DMS53 treated with DMSO at 0.1 percent for 48 hours (cell line): ENCODE measurements around the gene RESP18.

Source experiments
- DNase-seq: peaks from one replicate; lab custom pipeline; 2025; ENCODE audit not compliant: unreplicated experiment; lab: John Stamatoyannopoulos, UW

Gene RESP18

DNA sequence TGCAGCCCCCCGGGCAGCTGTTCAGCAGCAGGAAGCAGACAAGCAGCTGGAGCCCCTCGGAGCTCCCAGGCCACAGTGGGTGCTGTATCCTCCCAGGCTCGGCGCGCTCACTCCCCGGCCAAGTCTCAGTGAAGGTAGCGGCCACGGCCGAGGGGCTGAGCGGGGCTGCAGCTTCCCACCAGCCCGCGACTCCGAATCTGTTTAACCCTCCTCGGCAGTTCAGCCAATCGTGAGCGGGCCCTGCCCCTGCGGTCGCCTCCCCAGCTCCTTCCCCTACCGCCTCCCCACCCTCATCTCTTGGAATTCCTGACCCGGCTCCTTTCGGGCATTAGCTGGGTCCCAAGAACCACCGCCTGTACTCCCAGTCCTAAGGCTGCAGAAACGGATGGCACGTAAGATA lies at the start of gene RESP18:
Gene RESP18 (minus strand): TSS at position 203 of the 400 bp plus-strand sequence.
- no peak for DNase-seq

DNA sequence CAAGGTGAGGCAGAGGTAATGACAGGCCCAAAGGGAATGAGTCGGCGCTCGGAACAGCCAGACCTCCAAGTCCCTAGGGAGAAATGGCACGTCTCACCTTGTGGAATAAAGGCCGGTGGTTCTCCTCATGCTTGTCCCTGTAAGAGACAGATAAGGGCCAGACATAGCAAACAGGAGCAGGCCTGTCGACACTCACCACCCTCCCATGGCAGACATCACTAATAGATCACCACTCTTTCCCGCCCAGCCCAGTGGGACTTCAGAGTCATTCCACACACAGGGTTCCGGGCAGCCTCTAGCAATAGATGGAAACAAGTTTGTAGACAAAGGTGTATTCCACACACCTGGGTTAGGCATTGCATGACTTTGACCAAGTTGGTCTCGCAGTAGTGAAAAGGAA lies 48.9 kb upstream of the RESP18 start:
- no peak for DNase-seq

GRCh38 chr2:219380926-219381325 lies 48.4 kb upstream of the RESP18 start:
- DNase-seq: no peak

DNA sequence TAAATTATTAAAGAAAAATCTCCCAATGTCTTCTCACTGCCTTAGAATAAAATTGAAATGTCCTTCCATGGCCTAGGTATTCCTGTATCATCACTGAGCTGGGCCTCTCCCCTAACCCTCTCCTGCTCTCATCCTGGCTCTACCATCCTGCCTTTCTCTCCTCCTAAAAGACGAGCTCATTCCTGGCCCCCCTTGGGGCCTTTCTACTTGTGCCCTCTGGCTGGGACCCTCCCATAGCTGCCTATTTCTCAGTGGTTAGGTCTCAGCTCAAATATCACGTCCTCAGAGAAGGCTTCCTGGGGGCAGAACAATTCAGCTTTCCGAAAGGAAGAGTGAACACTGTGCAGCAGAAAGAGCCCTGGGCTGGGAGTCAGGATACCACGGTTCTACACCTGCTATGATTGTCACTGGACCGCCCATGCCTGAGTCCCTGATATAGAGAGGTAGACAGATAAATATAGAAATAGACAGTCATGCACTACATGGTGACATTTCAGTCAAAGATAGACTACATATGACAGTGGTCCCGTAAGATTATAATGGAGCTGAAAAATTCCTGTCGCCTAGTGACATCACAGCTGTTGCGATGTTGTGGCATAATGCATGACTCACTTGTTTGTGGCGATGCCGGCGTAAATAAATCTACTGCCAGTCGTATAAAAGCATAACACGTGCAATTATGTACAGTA lies 45.8 kb upstream of the RESP18 start:
- no peak for DNase-seq

- peak; percentile 19 for DNase-seq
Observed at GRCh38 chr2:219369447-219369861, 36.9 kb upstream of the RESP18 start.

DNA sequence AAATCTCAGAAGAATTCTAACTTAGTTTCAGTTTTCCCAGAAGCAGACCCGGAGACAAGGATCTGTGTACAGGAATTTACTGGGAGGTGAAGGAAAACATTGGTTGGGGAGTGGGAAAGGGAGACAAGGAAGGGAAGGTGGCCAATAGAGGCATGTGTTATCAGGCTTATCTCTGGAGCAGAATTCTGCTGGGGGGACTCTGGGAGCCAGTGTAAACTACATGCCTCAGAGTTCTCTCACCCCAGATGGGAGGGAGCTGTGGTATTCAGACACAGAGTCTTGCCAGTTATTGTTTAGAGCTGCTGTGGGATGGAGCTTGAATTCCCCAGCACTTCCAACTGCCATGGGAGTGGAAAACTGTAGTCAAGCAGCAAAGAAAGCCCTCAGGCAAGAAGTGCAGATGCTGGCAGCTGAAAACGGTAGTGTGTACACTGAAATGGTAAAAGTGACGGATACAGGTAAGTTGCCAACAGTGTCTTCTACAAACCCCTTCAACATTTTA lies 36.2 kb upstream of the RESP18 start:
- no peak for DNase-seq

- peak; percentile 19 for DNase-seq
Observed at GRCh38 chr2:219362524-219363164, 30.1 kb upstream of the RESP18 start.

GRCh38 chr2:219362072-219362471 lies 29.5 kb upstream of the RESP18 start:
- no peak for DNase-seq

GRCh38 chr2:219358170-219359075 lies 25.9 kb upstream of the RESP18 start:
- DNase-seq: no peak

- DNase-seq: no peak
Observed at GRCh38 chr2:219356834-219357233, 24.3 kb upstream of the RESP18 start.

DNA sequence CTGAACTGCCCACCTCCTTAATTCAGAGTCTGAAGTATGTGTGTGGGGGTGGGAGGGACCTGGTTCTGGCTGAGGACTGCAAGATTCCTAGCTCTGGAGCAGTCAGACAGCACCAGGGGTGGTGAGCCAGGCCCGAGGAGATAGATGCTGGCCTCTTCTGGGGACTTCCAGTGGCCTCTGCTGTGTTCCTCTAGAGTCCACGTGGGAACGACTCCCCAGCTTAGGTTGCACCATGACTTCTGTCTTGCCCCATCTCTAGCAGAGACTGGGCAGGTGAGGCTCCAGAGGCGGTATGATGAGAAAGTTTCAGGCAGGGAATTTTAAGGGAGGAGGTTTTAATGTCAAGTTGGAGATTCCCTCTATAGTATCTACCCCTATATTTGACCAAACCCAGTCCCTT lies 22.0 kb upstream of the RESP18 start:
- DNase-seq: no peak

DNA sequence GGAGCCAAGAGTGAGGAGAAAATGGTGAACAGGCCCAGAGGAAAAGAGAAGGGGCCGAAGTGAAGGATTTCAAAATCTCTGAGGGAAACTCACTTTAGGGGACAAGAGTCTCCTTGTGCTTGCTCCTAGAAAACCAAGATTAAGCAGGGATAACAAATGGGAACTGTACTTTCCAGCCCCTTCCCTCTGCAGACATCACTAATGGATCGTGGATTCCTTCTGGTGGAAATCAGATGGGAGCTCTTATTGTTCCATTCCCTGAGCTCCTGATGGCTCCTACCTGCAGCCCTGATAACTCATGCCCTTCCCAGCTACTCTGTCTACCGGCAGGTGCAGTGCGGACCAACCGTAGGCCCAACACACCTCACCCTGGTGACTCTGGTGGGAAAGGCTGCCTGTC lies 20.6 kb upstream of the RESP18 start:
- no peak for DNase-seq

GRCh38 chr2:219352448-219353023 lies 20.0 kb upstream of the RESP18 start:
- peak; percentile 35 for DNase-seq

DNA sequence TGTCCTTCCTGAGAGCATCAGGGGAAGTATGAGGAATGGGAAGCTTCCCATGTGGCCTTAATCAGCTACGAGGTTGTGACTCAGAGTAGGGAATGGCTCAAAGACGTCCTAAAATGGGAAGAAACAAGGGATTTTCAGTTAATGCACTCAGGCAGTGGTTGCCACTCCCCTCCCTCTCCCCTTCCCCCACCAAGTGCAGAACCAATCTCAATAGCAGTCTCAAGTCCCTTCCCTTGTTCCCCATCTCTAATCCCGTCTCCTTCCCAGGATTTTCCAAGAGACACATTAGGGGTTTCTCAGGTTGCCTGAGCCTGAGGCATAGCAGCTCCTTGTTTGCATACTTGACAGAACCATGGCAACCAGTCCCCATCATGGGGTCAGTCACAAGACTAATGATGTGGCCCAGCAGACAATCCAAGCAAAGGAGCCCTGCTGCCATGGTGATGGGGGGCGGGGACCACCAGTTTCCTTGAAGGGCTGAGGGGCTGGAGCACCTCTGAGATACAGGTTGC lies 18.2 kb upstream of the RESP18 start:
- no peak for DNase-seq

DNA sequence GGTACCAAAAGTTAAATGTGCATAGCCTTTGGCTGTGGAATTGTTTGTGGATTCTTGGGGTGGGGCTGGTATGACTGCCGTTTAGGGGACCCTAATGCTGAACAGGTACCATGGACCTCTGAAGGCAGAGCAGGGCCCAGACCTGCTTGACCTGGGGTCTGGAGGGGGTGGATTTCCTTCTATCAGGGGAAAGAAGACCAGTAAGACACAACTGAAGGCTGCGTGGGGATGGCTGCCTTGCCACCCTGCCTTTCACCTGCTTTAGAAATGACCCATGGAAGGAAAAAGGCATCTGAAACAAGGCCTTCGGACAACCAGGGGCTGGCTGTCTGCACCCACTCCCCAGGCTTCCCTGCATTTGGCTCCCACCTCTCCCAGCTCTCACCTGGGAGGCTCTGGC lies 17.7 kb upstream of the RESP18 start:
- DNase-seq: no peak

DNA sequence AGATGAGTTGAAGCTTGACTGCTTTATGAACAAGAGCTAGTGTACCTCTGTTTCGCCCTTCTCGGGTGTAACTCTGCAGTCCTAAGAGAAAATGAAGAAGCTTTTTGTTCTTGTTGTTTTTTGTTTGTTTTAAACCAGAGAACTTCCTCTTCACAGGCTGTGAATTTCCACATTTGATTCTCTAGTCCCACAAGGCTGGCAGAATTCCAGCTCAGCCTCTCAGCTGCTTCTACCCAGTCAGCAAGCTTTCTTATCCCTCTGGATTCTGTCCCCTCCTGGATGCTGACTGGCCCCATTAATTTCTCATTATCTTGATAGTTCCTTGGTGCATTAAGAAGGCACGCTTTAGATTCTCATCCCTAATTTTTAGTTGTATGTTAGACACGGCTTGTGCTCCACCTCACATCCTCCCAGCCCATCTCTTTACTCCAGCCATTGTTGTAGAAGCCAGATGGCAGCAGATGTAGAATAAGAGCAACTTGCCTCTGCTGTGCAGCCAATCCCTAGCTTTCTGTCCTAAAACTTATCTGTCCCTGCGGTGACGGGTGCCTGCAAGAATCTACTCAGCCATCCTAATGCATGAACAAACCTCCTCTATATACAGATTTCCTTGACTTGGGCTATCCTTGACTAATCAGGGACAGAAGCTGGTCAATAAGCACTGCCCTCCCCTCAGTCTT lies 12.3 kb upstream of the RESP18 start:
- peak; percentile 48 for DNase-seq

GRCh38 chr2:219335373-219335786 lies 2.8 kb upstream of the RESP18 start:
- no peak for DNase-seq

DNA sequence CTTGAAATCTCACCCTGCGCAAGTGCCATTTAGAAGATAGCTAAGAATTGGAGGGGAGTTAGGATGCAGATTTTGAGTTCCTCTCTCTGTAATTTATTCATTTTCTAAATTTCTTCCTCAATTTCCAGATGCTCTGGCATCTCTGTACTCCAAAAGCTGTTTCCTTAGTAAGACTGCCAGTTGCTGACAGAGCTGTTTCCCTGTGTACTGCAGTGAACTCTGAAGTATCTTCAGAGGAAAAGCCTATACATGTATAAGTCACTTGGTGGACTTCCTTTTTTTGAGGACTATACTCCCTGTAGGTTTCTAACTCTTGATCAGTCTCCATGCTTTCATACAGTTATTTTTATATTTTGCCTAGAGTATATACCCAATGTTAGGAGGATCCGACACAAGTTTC lies 1.5 kb upstream of the RESP18 start:
- no peak for DNase-seq

DNA sequence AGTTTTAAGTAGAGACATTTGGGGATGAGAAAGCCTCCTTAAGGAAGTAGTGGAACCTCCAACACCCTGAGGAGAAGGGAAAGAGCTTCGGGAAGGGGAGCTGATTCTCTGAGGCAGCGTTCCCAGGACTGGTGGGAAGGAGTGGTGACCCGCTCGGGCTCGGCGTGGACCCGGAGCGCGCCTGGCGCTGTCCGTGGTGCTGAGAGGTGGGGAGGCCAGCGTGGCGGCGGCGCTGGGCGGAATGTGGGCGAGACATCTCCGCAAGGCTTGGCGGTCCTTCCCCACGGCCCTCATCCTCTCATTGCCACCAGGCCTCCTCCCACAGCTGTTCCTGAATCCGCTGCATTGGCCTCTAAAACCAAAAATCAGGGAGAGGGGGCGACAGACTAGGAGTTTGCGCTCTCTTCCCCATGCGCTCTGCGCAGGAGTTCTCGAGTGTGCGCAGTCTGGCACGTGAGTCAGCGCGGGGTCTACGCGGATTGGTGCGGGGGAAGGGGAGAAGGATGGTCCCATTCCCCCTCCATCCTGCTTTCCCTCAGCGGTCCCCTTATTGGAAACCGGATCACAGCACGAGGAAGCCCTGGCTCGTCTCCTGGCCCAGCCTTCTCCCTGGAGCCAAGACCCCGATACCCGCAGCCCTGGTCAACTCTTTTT lies 857 bp downstream of the RESP18 start:
- no peak for DNase-seq

DNA sequence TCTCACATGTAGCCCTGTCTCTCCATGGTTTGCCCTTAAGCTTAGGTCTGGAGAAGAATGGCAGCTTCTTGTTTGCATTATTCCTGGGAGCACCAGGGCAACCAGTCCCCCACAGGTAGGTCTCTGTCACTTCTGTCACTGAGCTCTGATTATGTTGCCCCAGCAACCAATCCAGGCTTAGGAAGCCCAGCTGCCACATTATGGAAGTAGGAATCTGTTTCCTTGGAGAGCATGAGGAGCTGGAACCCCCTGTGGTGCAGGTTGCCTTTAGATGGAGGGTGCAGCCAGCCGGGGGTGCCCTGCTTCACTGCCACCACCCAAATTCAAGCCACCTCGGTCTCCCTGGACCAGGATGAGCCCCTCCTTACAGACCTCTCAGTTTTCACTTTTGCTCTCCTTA lies 4.8 kb downstream of the RESP18 start:
- no peak for DNase-seq
